H9 (cell line): Measurements from ENCODE around the gene RGS14. TPM values are rescaled to one million over a fixed set of nuclear protein-coding genes. Genes with fewer than 3 reads are reported as not detected.

Experiments
- DNase-seq: peaks from one replicate; pipeline ENCODE4 v3.0.0-alpha.2; 2017
- H2AFZ ChIP-seq: one replicate; pipeline ENCODE4 v1.6.1; 2013; ENCODE audit warnings: mild to moderate bottlenecking, low read length, control low read depth, moderate library complexity
- H2AK5ac ChIP-seq: 2 replicates; pipeline ENCODE4 v1.6.1; 2013; ENCODE audit warnings: low read length, control low read depth, mixed read lengths; ENCODE audit not compliant: insufficient read length
- H2BK120ac ChIP-seq: one replicate; pipeline ENCODE4 v1.6.1; 2013; ENCODE audit warnings: low read depth, mild to moderate bottlenecking, low read length, control low read depth, inconsistent platforms; ENCODE audit not compliant: poor library complexity, severe bottlenecking
- H2BK12ac ChIP-seq: 2 replicates; pipeline ENCODE4 v1.6.1; 2013; ENCODE audit warnings: low read length, control low read depth, mixed read lengths, low read depth; ENCODE audit not compliant: insufficient read length
- H2BK15ac ChIP-seq: 2 replicates; pipeline ENCODE4 v1.6.1; 2013; ENCODE audit warnings: low read depth, low read length, control low read depth
- H2BK20ac ChIP-seq: one replicate; pipeline ENCODE4 v1.6.1; 2013; ENCODE audit warnings: low read depth, mild to moderate bottlenecking, low read length, control low read depth, inconsistent platforms; ENCODE audit not compliant: poor library complexity, severe bottlenecking
- H2BK5ac ChIP-seq: 2 replicates; pipeline ENCODE4 v1.6.1; 2013; ENCODE audit warnings: low read length, control low read depth, mixed read lengths; ENCODE audit not compliant: insufficient read length
- H3K14ac ChIP-seq: 2 replicates; pipeline ENCODE4 v1.6.1; 2013; ENCODE audit warnings: low read length, control low read depth; ENCODE audit not compliant: insufficient read depth
- H3K18ac ChIP-seq: 2 replicates; pipeline ENCODE4 v1.6.1; 2013; ENCODE audit warnings: low read depth, mild to moderate bottlenecking, mixed read lengths, low read length, control low read depth; ENCODE audit not compliant: insufficient read length
- H3K23ac ChIP-seq: 2 replicates; pipeline ENCODE4 v1.6.1; 2013; ENCODE audit warnings: low read length, control low read depth, mixed read lengths, low read depth; ENCODE audit not compliant: insufficient read length
- H3K23me2 ChIP-seq: 2 replicates; pipeline ENCODE4 v1.6.1; 2013; ENCODE audit warnings: low read depth, mild to moderate bottlenecking, mixed read lengths, low read length, control low read depth; ENCODE audit not compliant: insufficient read length, poor library complexity, severe bottlenecking
- H3K27ac ChIP-seq: 2 replicates; pipeline ENCODE4 v1.5.1; 2013; ENCODE audit warnings: low read length, control low read depth, mixed read lengths, low read depth; ENCODE audit not compliant: insufficient read length
- H3K27me3 ChIP-seq: 2 replicates; pipeline ENCODE4 v1.6.1; 2013; ENCODE audit warnings: low read length, control low read depth, inconsistent platforms; ENCODE audit not compliant: insufficient read depth
- H3K4ac ChIP-seq: 2 replicates; pipeline ENCODE4 v1.6.1; 2013; ENCODE audit warnings: low read depth, mild to moderate bottlenecking, control low read depth, inconsistent platforms, low read length, moderate library complexity
- H3K4me1 ChIP-seq: 2 replicates; pipeline ENCODE4 v1.6.1; 2013; ENCODE audit warnings: low read length, control low read depth, inconsistent platforms; ENCODE audit not compliant: insufficient read depth
- H3K4me2 ChIP-seq: 2 replicates; pipeline ENCODE4 v1.6.1; 2013; ENCODE audit warnings: low read length, control low read depth, mixed read lengths; ENCODE audit not compliant: insufficient read length, insufficient read depth
- H3K56ac ChIP-seq: 2 replicates; pipeline ENCODE4 v1.6.1; 2013; ENCODE audit warnings: low read depth, mild to moderate bottlenecking, mixed read lengths, low read length, control low read depth; ENCODE audit not compliant: insufficient read length
- H3K79me1 ChIP-seq: 2 replicates; pipeline ENCODE4 v1.6.1; 2013; ENCODE audit warnings: low read depth, mild to moderate bottlenecking, moderate library complexity, low read length, control low read depth, inconsistent platforms; ENCODE audit not compliant: insufficient read depth, poor library complexity, severe bottlenecking
- H3K79me2 ChIP-seq: 2 replicates; pipeline ENCODE4 v1.6.1; 2013; ENCODE audit warnings: low read length, control low read depth, inconsistent platforms; ENCODE audit not compliant: insufficient read depth
- H3K9ac ChIP-seq: 2 replicates; pipeline ENCODE4 v1.6.1; 2013; ENCODE audit warnings: low read length, control low read depth, mixed read lengths; ENCODE audit not compliant: insufficient read length; ENCODE audit errors: extremely low read depth
- H3K9me3 ChIP-seq: one replicate; pipeline ENCODE4 v1.6.1; 2013; ENCODE audit warnings: low read depth, low read length, inconsistent platforms; ENCODE audit not compliant: control insufficient read depth
- H3T11ph ChIP-seq: one replicate; pipeline ENCODE4 v1.6.1; 2013; ENCODE audit warnings: mild to moderate bottlenecking, low read length, control low read depth, inconsistent platforms
- H4K20me1 ChIP-seq: one replicate; pipeline ENCODE4 v1.6.1; 2013; ENCODE audit not compliant: control insufficient read depth, insufficient read length, insufficient read depth
- H4K5ac ChIP-seq: 2 replicates; pipeline ENCODE4 v1.6.1; 2013; ENCODE audit warnings: low read depth, mild to moderate bottlenecking, mixed read lengths, low read length, control low read depth; ENCODE audit not compliant: insufficient read length
- H4K8ac ChIP-seq: replicated peaks from 2 replicates; pipeline ENCODE4 v1.6.1; 2013; ENCODE audit warnings: low read length, control low read depth, mixed read lengths, low read depth; ENCODE audit not compliant: insufficient read length
- H4K91ac ChIP-seq: 2 replicates; pipeline ENCODE4 v1.6.1; 2013; ENCODE audit warnings: low read depth, mild to moderate bottlenecking, moderate library complexity, mixed read lengths, low read length, control low read depth; ENCODE audit not compliant: insufficient read length
- H3K27ac Mint-ChIP-seq, 3 experiments: 2 replicates in 2 of 3; 3 replicates in 1 of 3; pipeline ENCODE4 v1.8.0; 2020 to 2021; ENCODE audit warnings: mixed read lengths in 3 of 3, mild to moderate bottlenecking in 1 of 3, moderate library complexity in 1 of 3
- H3K27me3 Mint-ChIP-seq: 2 replicates; pipeline ENCODE4 v1.8.0; 2021; ENCODE audit warnings: low read depth, mild to moderate bottlenecking, moderate library complexity, mixed read lengths
- H3K36me3 Mint-ChIP-seq, 3 experiments: 2 replicates in 2 of 3; 3 replicates in 1 of 3; pipeline ENCODE4 v1.8.0; 2020 to 2021; ENCODE audit warnings: low read depth in 3 of 3, mixed read lengths in 3 of 3; ENCODE audit not compliant: insufficient read depth in 1 of 3
- H3K4me1 Mint-ChIP-seq, 2 experiments: 2 replicates each; pipeline ENCODE4 v1.8.0; 2020; ENCODE audit warnings: mixed read lengths in 2 of 2
- H3K4me3 Mint-ChIP-seq, 2 experiments: 2 replicates in 1 of 2; 3 replicates in 1 of 2; pipeline ENCODE4 v1.8.0; 2020 to 2021; ENCODE audit warnings: mild to moderate bottlenecking in 2 of 2, mixed read lengths in 2 of 2, moderate library complexity in 1 of 2
- H3K9me3 Mint-ChIP-seq, 2 experiments: 2 replicates in 1 of 2; 3 replicates in 1 of 2; pipeline ENCODE4 v1.8.0; 2020; ENCODE audit warnings: mild to moderate bottlenecking in 2 of 2, mixed read lengths in 2 of 2, moderate library complexity in 1 of 2
- CTCF ChIP-seq: fragments of 200-600 bp; sonication (generic); conservative IDR thresholded peaks from 3 replicates; pipeline ENCODE4 v1.8.0; 2021; ENCODE audit warnings: antibody characterized with exemption, mild to moderate bottlenecking
- WGBS: extraction: QIAGEN DNeasy Blood & Tissue Kit; methylation state at CpG from one replicate; pipeline ENCODE4 v1.1.7; 2013; ENCODE audit warnings: missing lambda C conversion rate, low lambda C conversion rate, mixed read lengths; ENCODE audit not compliant: insufficient read length; ENCODE audit errors: extremely low coverage; 5-methylcytosine and 5-hydroxymethylcytosine counted together
- total RNA-seq: library from RNA; stranded (reverse); gene quantifications from 2 replicates; pipeline ENCODE4 v1.2.1, GENCODE V29; 2021

RGS14 gene
- total RNA-seq, 1 experiment from 2014 or later: 12.3 TPM

GRCh38 chr5:177336603-177337494 lies 20.9 kb upstream of the RGS14 start:
- Histone ChIP-seq H3T11ph (no peak overlapping the region), H4K8ac (no peak overlapping the region), H2BK120ac (no peak overlapping the region), H4K20me1 (no peaks in the 10 kb centered on the region), H4K91ac (no peak overlapping the region), H2AFZ (no peak overlapping the region), H3K14ac (no peak overlapping the region; the same call in 1 of the 2 replicates), H3K23ac (no peak overlapping the region), H3K23me2 (no peaks in the 10 kb centered on the region), H4K5ac (no peak overlapping the region), H3K4ac (no peak overlapping the region), H3K79me1 (no peaks in the 10 kb centered on the region), H3K27me3 (no peaks in the 10 kb centered on the region), H2BK5ac (no peak overlapping the region), H3K56ac (no peak overlapping the region), H2BK12ac (no peak overlapping the region), H3K18ac (no peak overlapping the region), H3K79me2 (no peaks in the 10 kb centered on the region; the same call in 1 of the 2 replicates), H3K9ac (no peak overlapping the region), H3K4me2 (no peak overlapping the region), H2AK5ac (no peak overlapping the region), H2BK15ac (no peak overlapping the region), H3K9me3 (no peaks in the 10 kb centered on the region), H2BK20ac (no peak overlapping the region), H3K27ac (peak overlapping the region; percentile 15), H3K4me1 (peaks cover 6% of the 10 kb centered on the region; the same call in 1 of the 2 replicates)
- no peak for TF ChIP-seq CTCF
- peak; percentile 64 for DNase-seq
- Mint-ChIP-seq H3K4me3 (no peak overlapping the region), H3K27ac (peak overlapping the region; percentile 45 to 93 (median 87); a peak in 5 of 7 replicates), H3K27me3 (no peaks in the 10 kb centered on the region; the same call in 1 of the 2 replicates), H3K36me3 (peaks cover 24 to 70% (median 61%) of the 10 kb centered on the region in 3 experiments; a peak in 6 of 7 replicates), H3K4me1 (peaks cover 9 to 17% of the 10 kb centered on the region in 2 experiments), H3K9me3 (no peaks in the 10 kb centered on the region)
- WGBS: no CpG with 5 or more reads among the region's 36 CpGs
